Measurements from ENCODE around the gene PPARGC1A.
A peak's percentile ranks its signal among the peaks of the same experiment; 100 is the strongest.

PPARGC1A gene

DNA sequence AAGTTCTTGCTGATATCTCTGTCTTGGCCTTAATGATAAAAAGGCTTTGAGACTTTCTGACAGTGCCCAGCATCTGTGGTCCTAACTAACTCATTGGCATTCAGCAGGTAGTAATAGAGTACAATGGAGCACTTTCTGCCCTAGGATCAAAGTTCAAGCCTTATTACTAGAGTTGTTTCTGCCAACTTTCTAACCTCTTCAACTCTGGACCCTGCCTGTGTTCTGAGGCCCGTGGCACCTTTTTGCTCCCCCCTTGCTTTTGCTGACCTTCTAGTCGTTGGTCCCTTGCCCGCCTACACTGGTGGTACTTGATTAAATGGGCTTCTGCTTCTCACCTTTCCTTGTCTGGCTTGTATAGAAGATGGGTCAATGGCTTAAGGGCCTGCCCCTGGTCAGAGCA lies 126.3 kb downstream of the PPARGC1A start:
- Histone ChIP-seq H3K9ac (ENCODE audit: low read depth in 1 of 2, low read length in 2 of 2) (no peak overlapping the region), H3K9me3 (ENCODE audit: control insufficient read depth in 2 of 2, low read length in 2 of 2) (no peaks in the 10 kb centered on the region), H3K4me3 (ENCODE audit: low read length in 2 of 2) (no peak overlapping the region), H3K27me3 (ENCODE audit: control insufficient read depth in 2 of 2, insufficient read depth in 2 of 2, low read length in 2 of 2) (no peaks in the 10 kb centered on the region), H3K27ac (ENCODE audit: low read depth in 2 of 2, low read length in 2 of 2) (no peak overlapping the region), H3K36me3 (ENCODE audit: control insufficient read depth in 2 of 2, insufficient read depth in 2 of 2, low read length in 2 of 2) (no peaks in the 10 kb centered on the region), H3K4me1 (ENCODE audit: control insufficient read depth in 2 of 2, insufficient read depth in 2 of 2, low read length in 2 of 2) (peaks cover 2 to 9% of the 10 kb centered on the region in 2 donors)

DNA sequence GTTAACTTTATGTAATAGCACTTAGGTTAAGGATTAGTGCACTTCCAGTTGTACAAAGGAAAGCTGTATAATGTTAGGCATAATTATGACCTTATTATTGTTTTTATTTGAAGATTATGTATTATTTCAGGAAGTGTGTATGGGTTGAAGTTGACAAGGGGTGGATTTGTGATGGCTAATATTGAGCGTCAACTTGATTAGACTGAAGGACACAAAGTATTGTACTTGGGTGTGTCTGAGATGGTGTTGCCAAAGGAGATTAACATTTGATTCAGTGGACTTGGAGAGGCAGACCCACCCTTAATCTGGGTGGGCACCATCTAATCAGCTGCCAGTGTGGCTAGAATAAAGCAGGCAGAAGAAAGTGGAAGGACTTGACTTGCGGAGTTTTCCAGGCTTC lies 127.3 kb downstream of the PPARGC1A start:
- no peak overlapping the region for H3K9ac ChIP-seq (ENCODE audit: low read depth in 1 of 2, low read length in 2 of 2)
- H3K9me3 ChIP-seq (ENCODE audit: control insufficient read depth in 2 of 2, low read length in 2 of 2) = no peaks in the 10 kb centered on the region
- H3K4me1 ChIP-seq (ENCODE audit: control insufficient read depth in 2 of 2, insufficient read depth in 2 of 2, low read length in 2 of 2) = peaks cover 2 to 9% of the 10 kb centered on the region in 2 donors
- no peaks in the 10 kb centered on the region for H3K27me3 ChIP-seq (ENCODE audit: control insufficient read depth in 2 of 2, insufficient read depth in 2 of 2, low read length in 2 of 2)
- no peak overlapping the region for H3K27ac ChIP-seq (ENCODE audit: low read depth in 2 of 2, low read length in 2 of 2)
- H3K4me3 ChIP-seq (ENCODE audit: low read length in 2 of 2) = no peak overlapping the region
- no peaks in the 10 kb centered on the region for H3K36me3 ChIP-seq (ENCODE audit: control insufficient read depth in 2 of 2, insufficient read depth in 2 of 2, low read length in 2 of 2)

DNA sequence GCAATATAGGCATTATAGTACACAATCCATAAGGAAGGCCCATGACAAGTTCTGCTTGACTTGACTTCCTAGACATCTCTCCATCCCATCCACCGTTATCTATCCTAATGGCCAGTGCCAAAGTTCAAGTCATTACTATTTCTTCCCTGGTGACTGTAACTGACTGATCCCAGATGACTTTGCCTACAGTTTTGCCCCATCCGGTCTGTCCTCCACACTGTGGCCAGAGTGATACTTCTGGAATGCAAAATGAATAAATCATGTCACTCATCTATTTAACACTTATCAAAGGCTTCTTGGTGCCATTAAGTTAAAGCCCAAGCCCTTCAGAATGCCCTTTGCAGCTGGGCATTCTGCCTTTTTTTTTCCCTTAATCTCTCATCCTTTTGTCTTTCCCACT lies 130.8 kb downstream of the PPARGC1A start:
- Histone ChIP-seq H3K36me3 (ENCODE audit: control insufficient read depth in 2 of 2, insufficient read depth in 2 of 2, low read length in 2 of 2) (no peaks in the 10 kb centered on the region), H3K27ac (ENCODE audit: low read depth in 2 of 2, low read length in 2 of 2) (no peak overlapping the region)

DNA sequence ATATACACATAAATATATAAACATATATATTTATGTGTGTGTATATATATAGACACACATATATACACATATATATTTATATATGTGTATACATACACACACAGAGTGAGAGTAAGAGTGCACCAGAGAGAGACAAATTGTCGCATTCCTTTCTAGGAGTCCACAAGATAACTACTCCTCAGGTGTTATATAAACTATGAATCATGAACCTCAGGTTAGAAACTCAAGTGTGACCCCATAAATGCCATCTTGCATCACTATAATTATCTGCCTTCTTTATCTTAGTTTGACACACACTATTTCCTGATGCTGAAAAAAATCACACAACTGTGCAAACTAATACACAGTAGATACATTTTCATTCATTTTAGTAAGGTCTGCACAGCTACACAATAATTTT lies 135.2 kb downstream of the PPARGC1A start:
- H3K27me3 ChIP-seq (ENCODE audit: control insufficient read depth in 2 of 2, insufficient read depth in 2 of 2, low read length in 2 of 2) = no peaks in the 10 kb centered on the region
- no peak overlapping the region for H3K27ac ChIP-seq (ENCODE audit: low read depth in 2 of 2, low read length in 2 of 2)
- H3K9ac ChIP-seq (ENCODE audit: low read depth in 1 of 2, low read length in 2 of 2) = no peak overlapping the region
- H3K4me1 ChIP-seq (ENCODE audit: control insufficient read depth in 2 of 2, insufficient read depth in 2 of 2, low read length in 2 of 2) = no peaks in the 10 kb centered on the region
- no peak overlapping the region for H3K4me3 ChIP-seq (ENCODE audit: low read length in 2 of 2)
- H3K9me3 ChIP-seq (ENCODE audit: control insufficient read depth in 2 of 2, low read length in 2 of 2) = no peaks in the 10 kb centered on the region
- no peaks in the 10 kb centered on the region for H3K36me3 ChIP-seq (ENCODE audit: control insufficient read depth in 2 of 2, insufficient read depth in 2 of 2, low read length in 2 of 2)

More for the DNA sequence above, 130.8 kb downstream of the PPARGC1A start:
- Histone ChIP-seq H3K27me3 (ENCODE audit: control insufficient read depth in 2 of 2, insufficient read depth in 2 of 2, low read length in 2 of 2) (no peaks in the 10 kb centered on the region), H3K9me3 (ENCODE audit: control insufficient read depth in 2 of 2, low read length in 2 of 2) (no peaks in the 10 kb centered on the region), H3K4me1 (ENCODE audit: control insufficient read depth in 2 of 2, insufficient read depth in 2 of 2, low read length in 2 of 2) (peaks cover 2 to 9% of the 10 kb centered on the region in 2 donors), H3K4me3 (ENCODE audit: low read length in 2 of 2) (no peak overlapping the region), H3K9ac (ENCODE audit: low read depth in 1 of 2, low read length in 2 of 2) (no peak overlapping the region)

DNA sequence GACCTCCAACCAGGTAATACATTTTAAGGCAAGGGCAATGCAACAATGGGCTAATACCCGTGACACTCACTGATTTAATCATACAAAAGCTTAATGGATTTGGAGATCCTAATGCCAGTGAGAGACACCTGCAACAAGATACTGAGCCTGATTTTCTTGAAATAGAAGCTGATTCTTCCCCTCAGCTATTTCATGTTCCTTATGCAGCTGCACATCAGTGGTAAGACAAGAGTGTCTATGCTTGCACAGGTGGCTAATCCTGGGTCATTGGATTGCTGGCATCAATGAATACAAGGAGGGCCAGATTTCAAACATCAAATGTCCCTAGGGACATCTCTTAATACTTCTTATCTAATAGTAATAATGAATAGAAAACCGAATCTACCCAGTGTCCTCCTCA lies 139.7 kb downstream of the PPARGC1A start:
- no peaks in the 10 kb centered on the region for H3K9me3 ChIP-seq (ENCODE audit: control insufficient read depth in 2 of 2, low read length in 2 of 2)
- H3K9ac ChIP-seq (ENCODE audit: low read depth in 1 of 2, low read length in 2 of 2) = no peak overlapping the region
- no peaks in the 10 kb centered on the region for H3K36me3 ChIP-seq (ENCODE audit: control insufficient read depth in 2 of 2, insufficient read depth in 2 of 2, low read length in 2 of 2)
- no peak overlapping the region for H3K4me3 ChIP-seq (ENCODE audit: low read length in 2 of 2)
- H3K27me3 ChIP-seq (ENCODE audit: control insufficient read depth in 2 of 2, insufficient read depth in 2 of 2, low read length in 2 of 2) = no peaks in the 10 kb centered on the region
- H3K4me1 ChIP-seq (ENCODE audit: control insufficient read depth in 2 of 2, insufficient read depth in 2 of 2, low read length in 2 of 2) = peaks cover 20 to 31% of the 10 kb centered on the region in 2 donors
- H3K27ac ChIP-seq (ENCODE audit: low read depth in 2 of 2, low read length in 2 of 2) = no peak overlapping the region

DNA sequence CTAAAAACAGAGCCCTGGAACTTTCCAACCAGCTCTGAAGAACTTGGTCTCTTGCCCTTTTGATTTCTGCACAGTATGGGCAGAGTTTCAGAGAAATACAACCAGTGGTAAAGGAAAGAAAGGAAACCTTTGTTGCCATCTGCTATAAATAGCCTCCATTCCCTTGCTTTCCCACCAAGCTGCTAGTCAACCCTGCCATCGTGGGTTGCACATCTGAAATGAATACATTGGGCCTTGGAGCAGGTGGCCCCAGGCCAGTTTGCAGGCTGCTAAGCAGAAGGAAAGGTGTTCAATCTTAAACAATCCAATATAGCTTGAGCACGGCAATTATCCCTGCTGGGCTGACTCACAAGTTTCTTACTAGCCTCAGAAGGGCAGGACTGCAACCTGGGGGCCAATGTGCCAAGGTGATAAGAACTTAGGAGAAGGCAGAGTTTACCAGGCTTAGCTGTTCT lies 142.5 kb downstream of the PPARGC1A start:
- H3K36me3 ChIP-seq (ENCODE audit: control insufficient read depth in 2 of 2, insufficient read depth in 2 of 2, low read length in 2 of 2) = no peaks in the 10 kb centered on the region
- peak overlapping the region; percentile 11 to 35 for H3K9ac ChIP-seq (ENCODE audit: low read depth in 1 of 2, low read length in 2 of 2)
- peaks cover 26 to 39% of the 10 kb centered on the region in 2 donors for H3K4me1 ChIP-seq (ENCODE audit: control insufficient read depth in 2 of 2, insufficient read depth in 2 of 2, low read length in 2 of 2)
- no peaks in the 10 kb centered on the region for H3K27me3 ChIP-seq (ENCODE audit: control insufficient read depth in 2 of 2, insufficient read depth in 2 of 2, low read length in 2 of 2)
- no peak overlapping the region for H3K4me3 ChIP-seq (ENCODE audit: low read length in 2 of 2)
- peak overlapping the region; percentile 79 to 81 for H3K27ac ChIP-seq (ENCODE audit: low read depth in 2 of 2, low read length in 2 of 2)
- H3K9me3 ChIP-seq (ENCODE audit: control insufficient read depth in 2 of 2, low read length in 2 of 2) = no peaks in the 10 kb centered on the region

DNA sequence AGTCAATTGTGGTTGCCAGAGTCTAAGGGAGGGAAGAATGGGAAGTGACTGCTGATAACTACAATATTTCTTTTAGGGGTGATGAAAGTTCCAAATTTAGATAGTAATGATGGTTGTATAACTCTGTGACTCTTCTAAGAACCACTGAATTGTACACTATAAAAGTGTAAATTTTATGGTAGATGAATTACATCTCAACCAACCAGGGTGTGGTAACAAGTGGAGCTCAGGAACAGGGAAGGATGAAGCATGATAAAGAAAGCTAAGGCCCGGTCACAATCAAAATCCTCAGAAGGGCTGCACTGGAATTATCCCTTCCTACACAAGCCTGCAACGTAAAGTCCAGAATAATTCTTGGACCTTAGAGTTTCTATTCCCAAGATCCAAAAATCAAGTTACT lies 143.2 kb downstream of the PPARGC1A start:
- Histone ChIP-seq H3K4me1 (ENCODE audit: control insufficient read depth in 2 of 2, insufficient read depth in 2 of 2, low read length in 2 of 2) (peaks cover 29 to 45% of the 10 kb centered on the region in 2 donors), H3K9me3 (ENCODE audit: control insufficient read depth in 2 of 2, low read length in 2 of 2) (no peaks in the 10 kb centered on the region), H3K27ac (ENCODE audit: low read depth in 2 of 2, low read length in 2 of 2) (peak overlapping the region; percentile 79 to 81), H3K4me3 (ENCODE audit: low read length in 2 of 2) (peak overlapping the region in 1 of 2 donors; percentile 22), H3K9ac (ENCODE audit: low read depth in 1 of 2, low read length in 2 of 2) (peak overlapping the region; percentile 11 to 35), H3K36me3 (ENCODE audit: control insufficient read depth in 2 of 2, insufficient read depth in 2 of 2, low read length in 2 of 2) (no peaks in the 10 kb centered on the region), H3K27me3 (ENCODE audit: control insufficient read depth in 2 of 2, insufficient read depth in 2 of 2, low read length in 2 of 2) (no peaks in the 10 kb centered on the region)

DNA sequence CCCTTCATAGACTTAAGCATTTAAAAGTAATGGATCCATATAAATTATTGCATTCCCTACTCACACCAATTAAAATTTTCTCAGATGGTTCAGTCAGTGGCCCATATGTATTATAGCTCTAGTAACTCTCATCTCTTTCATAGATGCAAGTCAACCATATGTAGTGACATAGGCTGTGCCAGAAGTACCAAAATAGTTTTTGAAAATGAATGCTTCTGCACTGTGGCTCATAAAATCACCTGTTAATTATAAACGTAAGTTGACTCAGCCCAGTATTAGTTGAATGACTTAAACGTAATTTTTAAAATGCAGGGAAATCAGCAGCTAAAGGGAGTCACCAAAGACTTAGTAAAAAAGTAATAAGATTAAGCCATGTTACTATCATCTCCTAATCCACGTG lies 143.8 kb downstream of the PPARGC1A start:
- Histone ChIP-seq H3K9ac (ENCODE audit: low read depth in 1 of 2, low read length in 2 of 2) (no peak overlapping the region), H3K27ac (ENCODE audit: low read depth in 2 of 2, low read length in 2 of 2) (peak overlapping the region; percentile 71 to 81), H3K9me3 (ENCODE audit: control insufficient read depth in 2 of 2, low read length in 2 of 2) (no peaks in the 10 kb centered on the region), H3K36me3 (ENCODE audit: control insufficient read depth in 2 of 2, insufficient read depth in 2 of 2, low read length in 2 of 2) (no peaks in the 10 kb centered on the region), H3K4me1 (ENCODE audit: control insufficient read depth in 2 of 2, insufficient read depth in 2 of 2, low read length in 2 of 2) (peaks cover 32 to 49% of the 10 kb centered on the region in 2 donors), H3K27me3 (ENCODE audit: control insufficient read depth in 2 of 2, insufficient read depth in 2 of 2, low read length in 2 of 2) (no peaks in the 10 kb centered on the region), H3K4me3 (ENCODE audit: low read length in 2 of 2) (peak overlapping the region in 1 of 2 donors; percentile 9)

DNA sequence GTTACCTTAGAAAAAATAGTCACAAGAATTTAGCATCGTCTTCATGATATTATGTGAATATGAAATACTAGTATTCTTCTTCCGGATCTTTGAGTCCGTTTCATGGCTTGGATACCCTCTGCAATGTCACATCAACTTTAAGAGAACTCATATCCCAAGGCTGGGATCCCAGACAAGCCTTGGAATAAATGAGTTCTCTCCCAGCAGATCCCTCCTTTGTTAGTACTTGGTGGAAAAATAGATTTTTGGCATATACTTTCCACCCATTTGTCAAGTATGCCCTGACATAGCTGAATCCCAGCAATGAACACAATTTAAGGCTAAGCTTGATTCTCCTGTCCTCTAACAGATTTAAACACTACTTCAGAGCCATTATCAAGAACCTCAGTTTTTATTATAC lies 144.5 kb downstream of the PPARGC1A start:
- no peak overlapping the region for H3K4me3 ChIP-seq (ENCODE audit: low read length in 2 of 2)
- H3K36me3 ChIP-seq (ENCODE audit: control insufficient read depth in 2 of 2, insufficient read depth in 2 of 2, low read length in 2 of 2) = no peaks in the 10 kb centered on the region
- peak overlapping the region; percentile 71 to 81 for H3K27ac ChIP-seq (ENCODE audit: low read depth in 2 of 2, low read length in 2 of 2)
- no peak overlapping the region for H3K9ac ChIP-seq (ENCODE audit: low read depth in 1 of 2, low read length in 2 of 2)
- H3K9me3 ChIP-seq (ENCODE audit: control insufficient read depth in 2 of 2, low read length in 2 of 2) = no peaks in the 10 kb centered on the region
- H3K27me3 ChIP-seq (ENCODE audit: control insufficient read depth in 2 of 2, insufficient read depth in 2 of 2, low read length in 2 of 2) = no peaks in the 10 kb centered on the region
- peaks cover 37 to 55% of the 10 kb centered on the region in 2 donors for H3K4me1 ChIP-seq (ENCODE audit: control insufficient read depth in 2 of 2, insufficient read depth in 2 of 2, low read length in 2 of 2)
